Uterus (tissue), 2 donors: ENCODE measurements around the gene HRH2.

Source experiments
- POLR2A ChIP-seq, 2 donors: fragments of 450-650 bp; IDR thresholded peaks; one replicate each; pipeline ENCODE4 v1.6.1; 2016; ENCODE audit warnings: antibody characterized with exemption in 2 of 2, mild to moderate bottlenecking in 1 of 2, moderate library complexity in 1 of 2
- TF ChIP-seq, protein P1 (sequence below), 4 experiments: fragments of 200-600 bp in 2 of 4; fragments of 450-650 bp in 2 of 4; sonication (generic) in 2 of 4; IDR thresholded peaks; one replicate each; pipeline ENCODE4 v1.5.1; 2016 to 2019; ENCODE audit warnings: antibody characterized with exemption in 4 of 4, mild to moderate bottlenecking in 2 of 4, moderate library complexity in 1 of 4

DNA sequence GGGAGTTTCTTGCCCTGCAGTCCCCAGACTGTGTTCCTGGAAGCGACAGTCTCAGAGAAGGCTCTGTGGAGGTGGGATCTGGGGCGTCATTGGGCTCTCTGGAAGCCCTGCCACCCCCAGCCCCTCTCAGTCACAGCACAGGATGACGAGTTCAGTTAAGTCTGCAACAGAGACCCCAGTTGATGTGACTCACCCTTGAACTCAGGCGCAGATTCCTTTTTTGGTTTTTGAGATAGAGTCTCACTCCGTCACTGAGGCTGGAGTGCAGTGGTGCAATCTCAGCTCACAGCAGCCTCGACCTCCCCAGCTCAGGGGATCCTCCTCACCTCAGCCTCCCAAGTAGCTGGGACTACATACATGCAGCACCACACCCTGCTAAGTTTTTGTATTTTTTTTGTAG lies 8.3 kb downstream of the HRH2 start:
- TF ChIP-seq, protein P1, sequence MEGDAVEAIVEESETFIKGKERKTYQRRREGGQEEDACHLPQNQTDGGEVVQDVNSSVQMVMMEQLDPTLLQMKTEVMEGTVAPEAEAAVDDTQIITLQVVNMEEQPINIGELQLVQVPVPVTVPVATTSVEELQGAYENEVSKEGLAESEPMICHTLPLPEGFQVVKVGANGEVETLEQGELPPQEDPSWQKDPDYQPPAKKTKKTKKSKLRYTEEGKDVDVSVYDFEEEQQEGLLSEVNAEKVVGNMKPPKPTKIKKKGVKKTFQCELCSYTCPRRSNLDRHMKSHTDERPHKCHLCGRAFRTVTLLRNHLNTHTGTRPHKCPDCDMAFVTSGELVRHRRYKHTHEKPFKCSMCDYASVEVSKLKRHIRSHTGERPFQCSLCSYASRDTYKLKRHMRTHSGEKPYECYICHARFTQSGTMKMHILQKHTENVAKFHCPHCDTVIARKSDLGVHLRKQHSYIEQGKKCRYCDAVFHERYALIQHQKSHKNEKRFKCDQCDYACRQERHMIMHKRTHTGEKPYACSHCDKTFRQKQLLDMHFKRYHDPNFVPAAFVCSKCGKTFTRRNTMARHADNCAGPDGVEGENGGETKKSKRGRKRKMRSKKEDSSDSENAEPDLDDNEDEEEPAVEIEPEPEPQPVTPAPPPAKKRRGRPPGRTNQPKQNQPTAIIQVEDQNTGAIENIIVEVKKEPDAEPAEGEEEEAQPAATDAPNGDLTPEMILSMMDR (IDR thresholded peaks at IDR 0.05), result no peak
- no peak for TF ChIP-seq POLR2A (IDR thresholded peaks at IDR 0.05)
